DLD1 (cell line): ENCODE measurements around the gene HOGA1.

Experiments
- in situ Hi-C: cut with HindIII; loops from 2 replicates; pipeline ENCODE4 v1.10.0; 2017; ENCODE audit warnings: low sequenced_read_pairs

Gene HOGA1

DNA sequence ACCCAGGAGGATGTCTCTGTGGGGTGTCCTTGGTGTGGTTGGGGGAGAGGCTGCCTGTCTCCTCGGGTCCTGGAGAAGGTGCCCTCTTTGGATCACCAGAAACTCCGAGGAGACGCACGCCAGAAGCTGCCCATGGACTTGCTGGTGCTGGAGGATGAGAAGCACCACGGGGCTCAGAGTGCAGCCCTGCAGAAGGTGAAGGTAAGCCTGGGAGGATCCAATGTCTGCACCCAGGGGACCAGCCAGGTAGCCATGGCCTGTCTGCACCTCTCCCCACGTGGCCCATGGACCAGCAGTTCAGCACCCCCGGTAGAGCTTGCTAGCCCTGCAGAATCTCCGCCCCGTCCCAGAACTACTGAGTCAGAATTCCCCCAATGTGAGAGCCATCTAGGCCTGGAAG is 6.5 kb upstream of the HOGA1 start:
- in situ Hi-C loops, result no loop called here

GRCh38 chr10:97578171-97578844 is 5.9 kb upstream of the HOGA1 start:
- in situ Hi-C loops, result no loop called here

DNA sequence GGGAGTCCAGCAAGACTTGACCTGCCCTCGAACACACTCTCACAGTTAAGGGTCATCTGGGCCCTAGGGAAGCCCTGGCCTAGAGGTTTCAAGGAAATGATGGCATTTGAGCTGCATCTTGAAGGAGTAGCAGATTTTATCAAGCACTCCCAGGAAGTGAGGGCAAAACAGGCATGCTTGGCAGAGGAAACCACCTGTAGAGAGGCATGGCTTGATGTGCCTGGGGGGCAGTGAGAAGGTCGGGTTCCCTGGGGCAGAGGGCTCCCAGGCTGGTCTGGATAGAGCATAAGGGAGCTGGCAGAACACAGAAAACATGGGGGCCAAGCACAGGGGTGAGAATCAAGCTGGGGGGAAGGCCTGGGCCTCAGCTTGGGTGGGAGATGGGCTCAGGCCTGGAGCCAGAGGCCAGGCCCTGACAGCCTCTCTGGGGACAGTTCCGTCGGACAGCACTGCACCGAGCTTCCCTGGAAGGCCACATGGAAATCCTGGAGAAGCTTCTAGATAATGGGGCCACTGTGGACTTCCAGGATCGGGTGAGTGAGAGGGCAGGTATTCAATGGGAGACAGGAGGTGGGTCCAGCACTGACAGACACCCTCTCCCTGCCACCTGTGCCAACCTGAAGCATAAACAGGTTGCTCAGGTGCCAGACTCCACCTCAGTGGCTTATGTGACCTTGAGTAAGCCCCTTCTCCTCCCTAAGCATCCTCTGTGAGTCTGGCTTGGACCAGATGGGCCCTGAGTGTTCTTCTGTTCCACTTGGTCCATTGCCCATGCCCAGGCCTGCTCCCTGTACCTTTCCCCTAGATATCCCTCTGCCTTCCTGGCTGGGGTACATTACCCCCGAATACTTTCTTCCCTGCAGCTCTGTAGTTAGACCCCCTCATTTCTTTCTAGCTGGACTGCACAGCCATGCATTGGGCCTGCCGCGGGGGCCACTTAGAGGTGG is 3.5 kb upstream of the HOGA1 start:
- in situ Hi-C loops, result no loop called here

DNA sequence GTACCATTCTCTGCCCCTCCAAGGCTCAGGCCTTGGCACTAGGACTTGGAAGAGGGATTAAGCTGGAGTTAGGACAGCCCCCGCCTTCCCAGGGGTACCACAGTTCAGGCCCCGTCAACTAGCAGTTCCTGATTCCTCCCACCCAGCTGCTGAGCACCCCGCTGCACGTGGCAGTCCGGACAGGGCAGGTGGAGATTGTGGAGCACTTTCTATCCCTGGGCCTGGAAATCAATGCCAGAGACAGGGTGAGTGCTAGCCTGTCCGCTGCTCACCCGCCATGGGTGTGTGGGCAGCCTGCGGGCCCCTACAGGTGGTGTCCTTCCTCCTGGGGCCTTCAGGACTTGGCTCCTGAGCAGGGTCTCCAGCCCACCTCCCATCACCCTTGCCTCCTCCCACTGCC is 2.0 kb upstream of the HOGA1 start:
- in situ Hi-C loops, result no loop called here

DNA sequence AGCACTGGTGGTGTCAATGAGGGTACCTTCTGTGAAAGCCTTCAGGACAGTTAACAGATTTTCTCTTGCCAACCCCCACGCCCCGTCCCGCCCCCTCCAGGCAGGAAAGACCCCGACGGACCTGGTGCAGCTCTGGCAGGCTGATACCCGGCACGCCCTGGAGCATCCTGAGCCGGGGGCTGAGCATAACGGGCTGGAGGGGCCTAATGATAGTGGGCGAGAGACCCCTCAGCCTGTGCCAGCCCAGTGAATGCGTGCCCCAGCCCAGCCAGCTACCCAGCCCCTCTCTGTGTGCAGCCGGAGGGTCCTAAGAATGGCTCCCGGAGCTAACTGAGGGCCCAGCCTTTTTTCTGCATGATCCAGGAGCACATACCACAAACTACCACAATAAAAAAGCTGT is 713 bp upstream of the HOGA1 start:
- in situ Hi-C loops, result no loop called here

- in situ Hi-C loops, result no loop called here
Observed at GRCh38 chr10:97584798-97585438, 729 bp downstream of the HOGA1 start.

- in situ Hi-C loops, result no loop called here
Observed at GRCh38 chr10:97585439-97585811, 1.2 kb downstream of the HOGA1 start.

DNA sequence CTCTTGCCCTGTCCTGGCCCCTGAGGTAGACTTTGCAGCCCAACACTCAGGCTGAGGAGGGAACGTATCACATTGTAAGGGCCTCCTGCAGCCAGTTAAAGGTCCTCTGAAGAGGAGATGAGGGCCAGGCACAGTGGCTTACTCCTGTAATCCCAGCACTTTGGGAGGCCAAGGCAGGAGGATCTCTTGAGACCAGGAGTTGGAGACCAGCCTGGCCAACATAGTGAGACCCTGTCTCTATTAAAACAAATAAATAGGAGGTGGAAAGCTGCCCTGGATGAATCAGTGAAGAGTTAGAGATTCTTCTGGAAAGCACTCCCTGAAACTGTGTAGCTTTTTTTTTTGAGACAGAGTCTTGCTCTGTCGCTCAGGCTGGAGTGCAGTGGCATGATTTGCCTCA is 3.0 kb downstream of the HOGA1 start:
- in situ Hi-C loops, result no loop called here

GRCh38 chr10:97589479-97589878 is 5.3 kb downstream of the HOGA1 start, which contains the start of gene C10orf62:
Gene C10orf62 (plus strand): TSS chr10:97589721. CDS start chr10:97589898, 177 bp downstream.
- in situ Hi-C loops, result no loop called here

- in situ Hi-C loops, result loop anchor here (10.0 kb wide), 1 partner anchor 55 kb away; no protein-coding TSS in a partner anchor
Observed at GRCh38 chr10:97590082-97590747, 6.0 kb downstream of the HOGA1 start.

DNA sequence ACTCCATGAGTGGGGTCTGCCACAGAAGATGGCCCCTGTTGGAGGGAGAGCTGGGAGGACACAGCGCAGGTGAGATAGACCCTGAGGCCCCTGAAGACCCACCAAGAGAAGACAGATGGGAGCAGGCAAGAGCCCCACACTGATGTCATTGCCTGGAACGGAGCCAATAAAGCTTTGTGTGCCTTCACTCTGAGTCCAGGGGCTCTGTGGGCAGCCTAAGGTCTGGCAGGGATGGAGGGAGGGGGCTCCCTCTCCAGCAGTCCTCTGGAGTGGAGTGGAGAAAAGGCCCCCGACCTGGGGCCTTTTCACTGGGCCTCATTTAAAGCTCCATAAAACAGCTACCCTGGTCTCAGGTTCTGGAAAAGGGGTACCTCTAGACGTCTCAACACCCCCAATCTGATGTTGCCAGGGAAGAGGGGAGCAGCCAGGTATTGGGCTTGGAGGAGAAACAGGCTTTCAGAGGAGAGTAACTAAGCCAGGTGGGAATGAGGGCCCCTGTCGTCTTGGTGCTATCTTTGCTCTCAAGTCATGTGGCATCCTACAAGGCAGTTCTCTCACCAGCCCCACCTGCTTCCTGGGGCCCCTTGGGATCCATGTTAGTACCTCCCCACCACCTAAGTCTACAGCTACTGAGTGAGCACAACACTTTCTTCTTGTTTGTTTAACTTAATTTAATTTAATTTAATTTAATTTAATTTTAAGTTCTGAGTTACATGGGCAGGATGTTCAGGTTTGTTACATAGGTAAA is 6.7 kb downstream of the HOGA1 start:
- in situ Hi-C loops, result loop anchor here (10.0 kb wide), 1 partner anchor 56 kb away; no protein-coding TSS in a partner anchor

DNA sequence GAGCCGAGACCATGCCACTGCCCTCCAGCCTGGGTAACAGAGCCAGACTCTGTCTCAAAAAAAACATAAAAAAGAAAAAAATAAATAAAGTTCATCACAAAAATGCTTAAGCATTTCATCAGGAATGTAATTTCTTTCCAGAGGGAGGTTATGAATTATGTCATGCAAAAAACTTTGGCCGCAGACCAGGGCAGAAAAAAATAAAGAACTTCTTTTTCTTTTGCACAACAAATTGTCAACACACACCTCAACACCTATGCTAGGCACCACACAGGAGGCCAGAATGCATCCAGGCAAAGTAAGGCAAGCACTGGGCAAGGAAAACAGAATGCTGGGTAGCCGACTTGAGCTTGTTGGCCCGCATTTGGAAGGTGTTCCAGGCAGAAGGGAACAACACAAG is 9.2 kb downstream of the HOGA1 start:
- in situ Hi-C loops, result loop anchor here (10.0 kb wide), 1 partner anchor 59 kb away; no protein-coding TSS in a partner anchor

DNA sequence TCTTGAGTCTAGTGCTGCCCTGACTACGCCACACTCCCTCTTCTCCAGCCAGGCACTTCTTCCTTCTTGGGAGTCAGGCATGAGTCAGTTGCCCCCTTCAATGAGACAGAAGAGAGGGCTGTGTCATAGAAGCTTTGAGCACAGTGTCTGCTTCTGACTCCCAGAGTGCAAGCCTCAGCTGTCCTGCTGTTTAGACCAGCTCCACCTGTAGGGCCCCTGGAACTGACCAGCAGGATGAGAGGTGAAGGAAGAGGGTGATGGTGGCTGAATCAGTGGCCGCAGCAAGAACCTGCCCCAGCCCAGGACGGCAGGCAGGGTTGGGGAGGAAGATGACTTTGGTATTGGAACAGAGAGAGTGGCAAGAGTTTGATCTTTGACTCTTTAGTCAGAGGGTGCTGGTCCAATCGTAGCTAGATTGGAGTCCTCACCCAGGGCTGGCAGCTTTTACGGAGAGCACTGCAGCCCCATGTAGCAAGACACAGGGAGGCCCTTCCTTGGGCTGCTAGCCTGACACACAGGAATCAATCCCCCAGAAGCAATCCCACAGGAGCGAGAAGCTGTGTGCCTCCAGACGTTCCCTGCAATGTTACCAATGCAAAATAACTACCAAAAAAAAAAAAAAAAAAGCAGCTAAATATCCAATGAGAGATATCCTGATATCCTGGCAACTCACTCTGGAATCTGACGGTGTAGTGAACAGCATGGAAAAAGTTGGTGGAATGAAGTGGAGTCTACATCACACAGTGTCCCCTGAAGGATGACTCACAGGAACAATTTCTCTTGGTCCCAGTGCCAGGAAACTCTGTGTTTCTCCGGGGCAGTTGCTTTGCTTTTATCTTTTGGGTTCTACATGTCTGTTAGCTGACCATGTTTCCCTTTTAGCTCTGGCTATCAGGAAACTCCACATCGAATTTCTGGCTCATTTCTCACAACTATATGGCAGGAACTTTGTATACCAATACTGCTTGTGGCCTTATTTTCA is 12.2 kb downstream of the HOGA1 start:
- in situ Hi-C loops, result loop anchor here (10.0 kb wide), 1 partner anchor 62 kb away; no protein-coding TSS in a partner anchor

GRCh38 chr10:97597778-97598177 is 13.6 kb downstream of the HOGA1 start:
- in situ Hi-C loops, result loop anchor here (10.0 kb wide), 1 partner anchor 63 kb away; no protein-coding TSS in a partner anchor

- in situ Hi-C loops, result loop anchor here (10.0 kb wide), 1 partner anchor 64 kb away; no protein-coding TSS in a partner anchor
Observed at GRCh38 chr10:97598407-97599271, 14.4 kb downstream of the HOGA1 start.

DNA sequence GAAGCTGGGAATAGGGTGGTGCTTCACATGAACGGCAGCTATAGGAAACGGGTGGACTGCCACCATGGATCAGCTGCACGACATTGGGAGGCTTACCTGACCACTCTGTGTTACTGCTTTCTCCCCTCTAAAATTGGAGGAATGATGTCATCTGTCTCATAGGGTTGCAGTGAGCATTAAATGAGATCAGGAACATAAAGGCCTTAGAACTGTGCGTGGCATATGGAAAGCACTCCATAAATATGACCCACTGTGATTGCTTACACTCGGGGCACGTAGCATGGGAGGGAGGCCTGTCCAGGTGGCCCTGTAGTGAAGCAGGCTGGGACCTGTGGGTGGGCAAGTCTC is 15.1 kb downstream of the HOGA1 start:
- in situ Hi-C loops, result loop anchor here (10.0 kb wide), 1 partner anchor 64 kb away; no protein-coding TSS in a partner anchor

DNA sequence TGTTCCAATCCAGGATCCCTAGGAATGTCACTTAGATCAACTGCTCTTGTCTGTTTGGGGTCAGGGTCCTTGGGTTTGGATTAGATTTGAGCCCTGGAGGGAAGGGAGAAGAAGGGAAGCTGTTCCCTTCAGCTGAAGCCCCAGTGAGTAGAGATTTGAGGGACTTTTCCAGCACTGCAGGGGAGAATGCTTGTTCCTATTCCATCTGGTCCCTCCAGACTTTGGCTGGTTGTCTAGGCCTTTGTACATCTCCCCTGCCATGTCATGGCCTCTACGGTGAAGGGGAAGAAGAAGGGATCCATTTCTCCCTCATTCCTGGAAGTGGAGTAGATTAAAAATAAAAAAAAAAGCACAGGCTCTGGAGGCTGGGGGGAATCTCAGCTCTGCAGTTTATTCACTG is 16.4 kb downstream of the HOGA1 start:
- in situ Hi-C loops, result no loop called here
